Body of pancreas (tissue), 4 donors: ENCODE data around the gene PAM16. TPM values are rescaled to one million over a fixed set of nuclear protein-coding genes. Genes with fewer than 3 reads are reported as not detected.
"Not testable (repeated sequence)": the region's sequence is repeated elsewhere in the genome, so short reads cannot be mapped to it uniquely, and the experiment has no call there.

Experiments
- ATAC-seq: fragments of 150-250 bp; one replicate; pipeline ENCODE4 v1.9.1; 2016
- DNase-seq, 4 donors: peaks; one replicate each; pipeline ENCODE4 v3.0.0-alpha.2; 2019
- H3K27ac ChIP-seq, 4 donors: fragments of 200-600 bp; sonication (generic); 1 replicate in 3 of 4; 2 replicates in 1 of 4; pipeline versions ENCODE4 v1.5.1 to v1.6.1; 2016 to 2019; ENCODE audit warnings: mild to moderate bottlenecking in 1 of 4, mixed read lengths in 1 of 4, moderate library complexity in 1 of 4
- H3K27me3 ChIP-seq, 2 donors: fragments of 200-600 bp; sonication (generic); one replicate each; pipeline ENCODE4 v1.6.0; 2016; ENCODE audit warnings: mild to moderate bottlenecking in 1 of 2
- H3K36me3 ChIP-seq, 2 donors: fragments of 200-600 bp; sonication (generic); replicated peaks in 1 of 2; 2 replicates each; pipeline ENCODE4 v1.5.1; 2016; ENCODE audit warnings: low read depth in 2 of 2; ENCODE audit not compliant: insufficient read depth in 1 of 2
- H3K4me1 ChIP-seq: fragments of 200-600 bp; sonication (generic); one replicate; pipeline ENCODE4 v1.6.0; 2016
- H3K4me3 ChIP-seq, 2 donors: fragments of 200-600 bp; sonication (generic); 1 replicate in 1 of 2; 2 replicates in 1 of 2; pipeline ENCODE4 v1.5.1; 2016 to 2019
- H3K9me3 ChIP-seq, 3 donors: fragments of 200-600 bp; sonication (generic); 1 replicate in 2 of 3; 2 replicates in 1 of 3; pipeline ENCODE4 v1.5.1; 2016
- POLR2A ChIP-seq, 3 donors: fragments of 450-650 bp; IDR thresholded peaks; one replicate each; pipeline ENCODE4 v1.6.1; 2016; ENCODE audit warnings: antibody characterized with exemption in 3 of 3, mild to moderate bottlenecking in 2 of 3
- WGBS, 2 donors: methylation state at CpG; one replicate each; pipeline ENCODE4 v1.1.5; 2017; 5-methylcytosine and 5-hydroxymethylcytosine counted together
- intact Hi-C: fragments of 100-400 bp; cut with DNase I; formaldehyde crosslinking; loops from one replicate; pipeline ENCODE4 v1.15.1; 2023
- total RNA-seq, 2 donors: library from RNA; depleted of rRNA; stranded (reverse); fragments of >200 nt; gene quantifications; one replicate each; pipeline ENCODE4 v1.1.0, GENCODE V29; 2016
- TF ChIP-seq, protein P1 (sequence below), 7 experiments: fragments of 450-650 bp in 4 of 7; fragments of 200-600 bp in 3 of 7; sonication (generic) in 3 of 7; IDR thresholded peaks; one replicate each; pipeline ENCODE4 v1.5.1; 2016 to 2019; ENCODE audit warnings: antibody characterized with exemption in 7 of 7

Gene PAM16
- total RNA-seq, 2 donors from 2014 or later = 25.9 to 27.7 TPM

DNA sequence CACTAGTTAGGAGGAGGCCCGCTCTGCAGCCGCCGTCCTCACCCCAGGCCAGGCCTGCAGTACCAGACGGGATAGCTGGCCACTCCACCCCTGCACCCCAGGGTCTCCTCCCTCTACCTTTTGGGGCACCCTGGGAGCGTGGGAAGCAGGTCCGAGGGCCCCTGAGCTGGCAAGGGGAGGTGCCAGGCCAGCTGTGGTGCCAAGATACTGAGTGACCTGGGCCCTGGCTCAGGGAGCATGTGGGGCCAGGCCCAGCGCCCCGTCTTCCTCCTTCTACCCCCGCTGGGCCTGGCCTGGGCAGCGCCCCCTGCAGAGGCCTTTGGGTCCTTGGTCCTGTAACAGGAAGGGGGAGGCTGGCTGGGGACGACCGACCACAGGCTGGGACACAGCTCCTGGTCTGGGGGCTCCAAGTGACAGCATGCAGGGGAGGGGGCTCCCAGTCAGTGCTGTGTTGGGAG, 13.0 kb downstream of the PAM16 start:
- Histone ChIP-seq H3K27ac (no peak overlapping the region), H3K4me3 (no peak overlapping the region), H3K36me3 (peaks cover 0 to 3% of the 10 kb centered on the region in 2 donors), H3K4me1 (no peaks in the 10 kb centered on the region), H3K27me3 (no peaks in the 10 kb centered on the region), H3K9me3 (no peaks in the 10 kb centered on the region)
- 87 to 90% methylated on average over 3 to 10 of the region's 12 CpGs for WGBS, 2 donors
- intact Hi-C loops = no loop called here
- no peak for TF ChIP-seq POLR2A (IDR thresholded peaks at IDR 0.05)
- TF ChIP-seq, protein P1, sequence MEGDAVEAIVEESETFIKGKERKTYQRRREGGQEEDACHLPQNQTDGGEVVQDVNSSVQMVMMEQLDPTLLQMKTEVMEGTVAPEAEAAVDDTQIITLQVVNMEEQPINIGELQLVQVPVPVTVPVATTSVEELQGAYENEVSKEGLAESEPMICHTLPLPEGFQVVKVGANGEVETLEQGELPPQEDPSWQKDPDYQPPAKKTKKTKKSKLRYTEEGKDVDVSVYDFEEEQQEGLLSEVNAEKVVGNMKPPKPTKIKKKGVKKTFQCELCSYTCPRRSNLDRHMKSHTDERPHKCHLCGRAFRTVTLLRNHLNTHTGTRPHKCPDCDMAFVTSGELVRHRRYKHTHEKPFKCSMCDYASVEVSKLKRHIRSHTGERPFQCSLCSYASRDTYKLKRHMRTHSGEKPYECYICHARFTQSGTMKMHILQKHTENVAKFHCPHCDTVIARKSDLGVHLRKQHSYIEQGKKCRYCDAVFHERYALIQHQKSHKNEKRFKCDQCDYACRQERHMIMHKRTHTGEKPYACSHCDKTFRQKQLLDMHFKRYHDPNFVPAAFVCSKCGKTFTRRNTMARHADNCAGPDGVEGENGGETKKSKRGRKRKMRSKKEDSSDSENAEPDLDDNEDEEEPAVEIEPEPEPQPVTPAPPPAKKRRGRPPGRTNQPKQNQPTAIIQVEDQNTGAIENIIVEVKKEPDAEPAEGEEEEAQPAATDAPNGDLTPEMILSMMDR (IDR thresholded peaks at IDR 0.05) = no peak
- no peak for DNase-seq
- ATAC-seq = no peak

DNA sequence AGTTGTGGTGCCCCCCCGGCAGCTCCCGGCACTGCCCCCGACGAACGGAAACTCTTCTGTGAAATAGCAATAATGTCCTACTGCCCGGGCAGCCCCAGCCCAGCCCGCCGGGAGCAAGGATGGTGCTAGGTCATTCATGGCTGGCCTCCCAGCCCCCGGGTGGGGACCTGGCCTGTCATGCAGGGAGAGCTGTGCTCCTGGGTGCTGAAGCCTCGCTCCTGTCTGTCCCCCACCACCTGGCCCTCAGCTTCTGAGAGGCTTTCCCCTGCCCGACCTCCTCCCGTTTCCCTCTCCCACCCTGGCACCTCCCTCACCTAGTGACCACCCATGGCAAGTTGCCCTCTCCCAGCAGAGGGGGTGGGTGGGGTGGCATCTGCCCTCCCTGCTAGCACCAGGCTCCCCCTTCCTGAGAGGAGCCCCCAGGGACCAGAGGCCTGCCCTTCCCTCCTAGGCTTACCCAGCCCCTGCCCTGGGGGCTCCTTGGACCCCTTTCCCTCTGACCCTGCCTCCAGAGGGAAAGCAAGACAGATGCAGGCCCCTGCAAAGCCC, 13.5 kb downstream of the PAM16 start:
- H3K9me3 ChIP-seq = no peaks in the 10 kb centered on the region
- WGBS, 2 donors = 83 to 91% methylated on average over 4 to 12 of the region's 12 CpGs
- ATAC-seq (no peak), DNase-seq (no peak)
- no peak overlapping the region for H3K27ac ChIP-seq
- no peak for TF ChIP-seq POLR2A (IDR thresholded peaks at IDR 0.05)
- TF ChIP-seq, protein P1 (IDR thresholded peaks at IDR 0.05) = no peak
- no peaks in the 10 kb centered on the region for H3K27me3 ChIP-seq
- H3K4me1 ChIP-seq = no peaks in the 10 kb centered on the region
- intact Hi-C loops = no loop called here
- H3K36me3 ChIP-seq = peaks cover 0 to 3% of the 10 kb centered on the region in 2 donors
- H3K4me3 ChIP-seq = no peak overlapping the region

DNA sequence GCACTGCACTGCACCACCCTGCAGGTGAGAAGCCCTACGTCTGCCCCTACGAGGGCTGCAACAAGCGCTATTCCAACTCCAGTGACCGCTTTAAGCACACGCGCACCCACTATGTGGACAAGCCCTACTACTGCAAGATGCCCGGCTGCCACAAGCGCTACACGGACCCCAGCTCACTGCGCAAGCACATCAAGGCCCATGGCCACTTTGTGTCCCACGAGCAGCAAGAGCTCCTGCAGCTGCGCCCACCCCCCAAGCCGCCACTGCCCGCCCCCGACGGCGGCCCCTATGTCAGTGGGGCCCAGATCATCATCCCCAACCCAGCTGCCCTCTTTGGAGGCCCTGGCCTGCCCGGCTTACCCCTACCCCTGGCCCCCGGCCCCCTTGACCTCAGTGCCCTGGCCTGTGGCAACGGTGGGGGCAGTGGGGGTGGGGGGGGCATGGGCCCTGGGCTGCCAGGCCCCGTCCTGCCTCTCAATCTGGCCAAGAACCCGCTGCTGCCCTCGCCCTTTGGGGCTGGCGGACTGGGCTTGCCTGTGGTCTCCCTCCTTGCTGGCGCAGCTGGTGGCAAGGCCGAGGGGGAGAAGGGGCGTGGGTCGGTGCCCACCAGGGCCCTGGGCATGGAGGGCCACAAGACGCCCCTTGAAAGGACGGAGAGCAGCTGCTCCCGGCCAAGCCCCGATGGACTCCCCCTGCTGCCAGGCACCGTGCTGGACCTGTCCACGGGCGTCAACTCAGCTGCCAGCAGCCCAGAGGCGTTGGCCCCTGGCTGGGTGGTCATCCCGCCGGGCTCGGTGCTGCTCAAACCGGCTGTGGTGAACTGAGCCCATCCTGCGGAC, 14.2 kb downstream of the PAM16 start:
- Histone ChIP-seq H3K36me3 (peaks cover 0 to 3% of the 10 kb centered on the region in 2 donors), H3K9me3 (no peaks in the 10 kb centered on the region), H3K4me1 (no peaks in the 10 kb centered on the region), H3K4me3 (no peak overlapping the region), H3K27ac (no peak overlapping the region), H3K27me3 (no peaks in the 10 kb centered on the region)
- ATAC-seq = no peak
- TF ChIP-seq, protein P1 (IDR thresholded peaks at IDR 0.05) = no peak
- no peak for TF ChIP-seq POLR2A (IDR thresholded peaks at IDR 0.05)
- DNase-seq = no peak
- WGBS, 2 donors = 96 to 97% methylated on average over 9 to 20 of the region's 41 CpGs
- intact Hi-C loops = no loop called here

DNA sequence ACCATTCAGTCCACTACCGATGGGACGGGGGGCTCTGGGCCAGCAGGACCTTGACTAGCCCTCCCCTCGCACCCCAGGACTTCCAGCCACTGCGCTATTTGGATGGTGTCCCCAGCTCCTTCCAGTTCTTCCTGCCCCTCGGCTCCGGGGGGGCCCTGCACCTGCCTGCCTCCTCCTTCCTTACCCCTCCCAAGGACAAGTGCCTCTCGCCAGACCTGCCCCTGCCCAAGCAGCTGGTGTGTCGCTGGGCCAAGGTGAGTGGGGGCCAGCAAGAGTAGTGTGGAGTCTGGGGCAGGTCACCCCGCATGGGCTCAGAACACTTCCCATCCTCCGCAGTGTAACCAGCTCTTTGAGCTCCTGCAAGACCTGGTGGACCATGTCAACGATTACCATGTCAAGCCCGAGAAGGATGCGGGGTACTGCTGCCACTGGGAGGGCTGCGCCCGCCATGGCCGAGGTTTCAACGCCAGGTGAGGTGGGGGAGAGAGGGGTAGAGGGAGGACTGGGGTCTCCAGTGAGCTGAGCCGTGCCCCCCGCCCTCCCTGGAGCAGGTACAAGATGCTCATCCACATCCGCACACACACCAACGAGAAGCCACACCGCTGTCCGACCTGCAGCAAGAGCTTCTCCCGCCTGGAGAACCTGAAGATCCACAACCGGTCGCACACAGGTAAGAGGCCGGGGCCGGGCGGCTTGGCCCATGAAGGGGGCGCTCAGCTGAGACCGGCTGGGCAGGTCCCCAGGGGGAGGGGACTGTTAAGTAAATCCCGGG, 16.2 kb downstream of the PAM16 start:
- H3K4me1 ChIP-seq = no peaks in the 10 kb centered on the region
- TF ChIP-seq, protein P1 (IDR thresholded peaks at IDR 0.05) = no peak
- no peak for TF ChIP-seq POLR2A (IDR thresholded peaks at IDR 0.05)
- intact Hi-C loops = loop anchor here (5.0 kb wide), 2 partner anchors 43 to 128 kb away; no protein-coding TSS in a partner anchor
- H3K9me3 ChIP-seq = no peaks in the 10 kb centered on the region
- no peak overlapping the region for H3K27ac ChIP-seq
- no peak for ATAC-seq
- no peak for DNase-seq
- 83 to 88% methylated on average over 26 to 32 of the region's 32 CpGs for WGBS, 2 donors
- H3K4me3 ChIP-seq = no peak overlapping the region
- no peaks in the 10 kb centered on the region for H3K27me3 ChIP-seq
- H3K36me3 ChIP-seq = peaks cover 0 to 3% of the 10 kb centered on the region in 2 donors

DNA sequence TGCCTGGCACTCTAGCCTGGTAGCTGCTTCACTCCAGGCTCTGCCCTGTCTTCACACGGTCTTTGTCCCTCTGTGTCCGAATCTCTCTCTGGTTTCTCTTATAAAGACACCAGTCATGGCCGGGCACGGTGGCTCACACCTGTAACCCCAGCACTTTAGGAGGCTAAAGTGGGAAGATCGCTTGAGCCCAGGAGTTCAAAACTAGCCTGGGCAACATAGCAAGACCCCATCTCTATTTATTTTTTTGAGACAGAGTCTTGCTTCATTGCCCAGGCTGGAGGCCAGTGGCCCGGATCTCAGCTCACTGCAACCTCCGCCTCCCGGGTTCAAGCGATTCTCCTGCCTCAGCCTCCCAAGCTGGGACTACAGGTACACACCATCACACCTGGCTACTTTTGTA, 17.4 kb downstream of the PAM16 start:
- DNase-seq, ATAC-seq, H3K27ac ChIP-seq, H3K4me1 ChIP-seq, H3K36me3 ChIP-seq, H3K4me3 ChIP-seq, H3K27me3 ChIP-seq, H3K9me3 ChIP-seq: not testable (repeated sequence)
- WGBS, 2 donors = 87 to 100% methylated on average over 6 to 9 of the region's 9 CpGs
- intact Hi-C loops = loop anchor here (5.0 kb wide), 2 partner anchors 41 to 126 kb away; no protein-coding TSS in a partner anchor
